ENCODE measurements around the gene GAREM1. TPM values are rescaled to one million over a fixed set of nuclear protein-coding genes. Genes with fewer than 3 reads are reported as not detected.
A peak's percentile ranks its signal among the peaks of the same experiment; 100 is the strongest.

Gene GAREM1
- total RNA-seq, 2 donors from 2014 or later = 12.0 to 15.4 TPM

DNA sequence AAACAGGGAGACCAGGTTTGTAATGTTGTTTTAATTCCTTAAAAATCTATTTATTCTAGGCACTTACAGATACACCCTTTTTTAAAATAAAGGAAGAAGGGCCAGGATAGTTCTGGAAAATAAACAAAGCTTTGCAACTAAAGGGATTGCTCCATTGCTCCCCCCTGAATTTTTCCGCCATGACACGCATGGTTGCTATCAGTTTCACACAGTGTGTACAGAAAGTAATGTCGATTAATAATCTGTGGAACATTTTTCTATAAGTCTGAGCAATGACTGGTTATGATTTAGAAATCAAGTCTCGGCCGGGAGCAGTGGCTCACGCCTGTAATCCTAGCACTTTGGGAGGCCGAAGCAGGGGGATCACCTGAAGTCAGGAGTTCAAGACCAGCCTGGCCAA, 90.8 kb downstream of the GAREM1 start:
- Histone ChIP-seq H3K36me3 (no peaks in the 10 kb centered on the region), H3K27ac (no peak overlapping the region), H3K4me1 (ENCODE audit: control insufficient read depth in 1 of 2, low read depth in 2 of 2) (peaks cover 4 to 35% of the 10 kb centered on the region in 2 donors), H3K9me3 (no peaks in the 10 kb centered on the region), H3K27me3 (replicated peaks; ENCODE audit: insufficient read depth) (no peaks in the 10 kb centered on the region), H3K4me3 (no peak overlapping the region)
- no peak for ATAC-seq (ENCODE audit: insufficient number of reproducible peaks, low FRiP score, low read depth)
- no peak for DNase-seq (ENCODE audit: low spot score)
- TF ChIP-seq, protein P1, sequence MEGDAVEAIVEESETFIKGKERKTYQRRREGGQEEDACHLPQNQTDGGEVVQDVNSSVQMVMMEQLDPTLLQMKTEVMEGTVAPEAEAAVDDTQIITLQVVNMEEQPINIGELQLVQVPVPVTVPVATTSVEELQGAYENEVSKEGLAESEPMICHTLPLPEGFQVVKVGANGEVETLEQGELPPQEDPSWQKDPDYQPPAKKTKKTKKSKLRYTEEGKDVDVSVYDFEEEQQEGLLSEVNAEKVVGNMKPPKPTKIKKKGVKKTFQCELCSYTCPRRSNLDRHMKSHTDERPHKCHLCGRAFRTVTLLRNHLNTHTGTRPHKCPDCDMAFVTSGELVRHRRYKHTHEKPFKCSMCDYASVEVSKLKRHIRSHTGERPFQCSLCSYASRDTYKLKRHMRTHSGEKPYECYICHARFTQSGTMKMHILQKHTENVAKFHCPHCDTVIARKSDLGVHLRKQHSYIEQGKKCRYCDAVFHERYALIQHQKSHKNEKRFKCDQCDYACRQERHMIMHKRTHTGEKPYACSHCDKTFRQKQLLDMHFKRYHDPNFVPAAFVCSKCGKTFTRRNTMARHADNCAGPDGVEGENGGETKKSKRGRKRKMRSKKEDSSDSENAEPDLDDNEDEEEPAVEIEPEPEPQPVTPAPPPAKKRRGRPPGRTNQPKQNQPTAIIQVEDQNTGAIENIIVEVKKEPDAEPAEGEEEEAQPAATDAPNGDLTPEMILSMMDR (IDR thresholded peaks at IDR 0.05) = no peak

- TF ChIP-seq, protein P1 (IDR thresholded peaks at IDR 0.05) = no peak
- H3K27me3 ChIP-seq (replicated peaks; ENCODE audit: insufficient read depth) = no peaks in the 10 kb centered on the region
Measured at GRCh38 chr18:32378705-32379104, 92.0 kb downstream of the GAREM1 start.

GRCh38 chr18:32373995-32374394, 96.7 kb downstream of the GAREM1 start:
- Histone ChIP-seq H3K4me3 (no peak overlapping the region), H3K36me3 (no peaks in the 10 kb centered on the region), H3K9me3 (no peaks in the 10 kb centered on the region), H3K27me3 (replicated peaks; ENCODE audit: insufficient read depth) (no peaks in the 10 kb centered on the region), H3K27ac (no peak overlapping the region), H3K4me1 (ENCODE audit: control insufficient read depth in 1 of 2, low read depth in 2 of 2) (peaks cover 10 to 20% of the 10 kb centered on the region in 2 donors)
- no peak for ATAC-seq (ENCODE audit: insufficient number of reproducible peaks, low FRiP score, low read depth)
- TF ChIP-seq, protein P1 (IDR thresholded peaks at IDR 0.05) = no peak
- no peak for DNase-seq (ENCODE audit: low spot score)

More at GRCh38 chr18:32378705-32379104, 92.0 kb downstream of the GAREM1 start:
- H3K9me3 ChIP-seq = no peaks in the 10 kb centered on the region
- peak overlapping the region in 1 of 2 donors; percentile 10 for H3K27ac ChIP-seq
- DNase-seq (ENCODE audit: low spot score) (no peak), ATAC-seq (ENCODE audit: insufficient number of reproducible peaks, low FRiP score, low read depth) (no peak)
- H3K4me1 ChIP-seq (ENCODE audit: control insufficient read depth in 1 of 2, low read depth in 2 of 2) = peaks cover 11 to 34% of the 10 kb centered on the region in 2 donors
- no peaks in the 10 kb centered on the region for H3K36me3 ChIP-seq
- no peak overlapping the region for H3K4me3 ChIP-seq

- TF ChIP-seq, protein P1 (IDR thresholded peaks at IDR 0.05) = no peak
- Histone ChIP-seq H3K9me3 (no peaks in the 10 kb centered on the region), H3K27ac (no peak overlapping the region), H3K4me1 (ENCODE audit: control insufficient read depth in 1 of 2, low read depth in 2 of 2) (peaks cover 10 to 15% of the 10 kb centered on the region in 2 donors), H3K4me3 (no peak overlapping the region), H3K36me3 (no peaks in the 10 kb centered on the region), H3K27me3 (replicated peaks; ENCODE audit: insufficient read depth) (no peaks in the 10 kb centered on the region)
- no peak for DNase-seq (ENCODE audit: low spot score)
- ATAC-seq (ENCODE audit: insufficient number of reproducible peaks, low FRiP score, low read depth) = no peak
Measured at GRCh38 chr18:32373505-32373904, 97.2 kb downstream of the GAREM1 start.

DNA sequence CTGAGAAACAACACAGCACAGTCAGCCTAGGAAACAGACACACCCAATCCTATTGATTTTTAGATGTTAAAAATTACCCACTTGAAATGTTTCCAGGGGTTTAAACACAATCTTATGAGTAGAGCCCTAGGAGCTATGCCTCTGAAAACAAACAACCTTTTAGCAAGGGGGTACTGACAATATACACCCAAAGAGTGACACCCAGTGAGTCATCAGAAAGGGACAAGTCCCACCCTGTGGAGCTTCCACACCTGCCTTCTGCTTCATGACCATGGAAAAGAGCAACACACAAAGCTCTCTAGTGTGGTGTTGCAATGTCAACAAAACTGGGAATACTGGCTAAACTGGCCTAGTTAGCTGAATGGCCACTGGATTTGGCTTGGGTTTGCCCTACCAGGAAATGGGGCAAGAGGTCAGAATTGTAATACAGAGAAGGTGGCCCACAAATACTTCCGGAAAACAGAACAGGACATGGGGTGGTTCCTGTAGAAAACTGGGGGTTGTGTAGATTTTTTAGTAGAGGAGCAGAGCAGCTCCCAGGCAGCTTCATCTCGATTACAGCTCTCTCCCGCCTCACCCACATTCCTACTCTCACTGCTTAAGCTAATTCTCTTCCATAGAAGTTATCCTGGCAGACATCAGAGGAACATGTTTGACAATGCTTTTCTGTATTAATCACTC, 98.2 kb downstream of the GAREM1 start:
- Histone ChIP-seq H3K27ac (no peak overlapping the region), H3K36me3 (no peaks in the 10 kb centered on the region), H3K27me3 (replicated peaks; ENCODE audit: insufficient read depth) (no peaks in the 10 kb centered on the region), H3K4me3 (no peak overlapping the region), H3K4me1 (ENCODE audit: control insufficient read depth in 1 of 2, low read depth in 2 of 2) (peaks cover 10% of the 10 kb centered on the region in 2 donors), H3K9me3 (no peaks in the 10 kb centered on the region)
- TF ChIP-seq, protein P1 (IDR thresholded peaks at IDR 0.05) = no peak
- ATAC-seq (ENCODE audit: insufficient number of reproducible peaks, low FRiP score, low read depth) (no peak), DNase-seq (ENCODE audit: low spot score) (no peak)
